ENCODE measurements around the gene PLXNA3.

PLXNA3 gene

GRCh38 chrX:154429711-154430110 lies 28.4 kb upstream of the PLXNA3 start:
- no peak overlapping the region for H3K27ac ChIP-seq
- TF ChIP-seq CTCF (IDR thresholded peaks at IDR 0.05) (no peak), ZFX (IDR thresholded peaks at IDR 0.05; ENCODE audit: borderline replicate concordance) (no peak)

DNA sequence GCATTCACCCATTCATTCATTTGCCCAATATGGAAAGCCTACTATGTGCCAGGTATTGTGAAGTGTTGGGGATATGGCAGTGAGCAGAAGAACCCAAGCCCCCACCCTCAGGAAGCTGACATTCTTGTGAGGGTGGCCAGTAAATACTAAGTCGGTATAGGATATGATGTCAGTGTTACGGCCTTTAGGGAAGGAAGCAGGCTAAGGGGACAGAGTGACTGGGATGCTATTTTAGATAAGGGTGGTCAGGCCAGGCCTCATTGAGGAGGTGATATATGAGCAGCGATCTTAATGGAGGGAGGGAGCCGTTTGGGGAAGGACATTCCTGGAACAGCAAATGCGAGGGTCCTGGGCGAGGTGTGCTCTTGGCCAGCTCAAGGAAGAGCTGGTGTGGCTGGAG lies 27.6 kb upstream of the PLXNA3 start:
- TF ChIP-seq CTCF (IDR thresholded peaks at IDR 0.05): no peak
- no peak for TF ChIP-seq ZFX (IDR thresholded peaks at IDR 0.05; ENCODE audit: borderline replicate concordance)
- H3K27ac ChIP-seq: 0 out of 2 replicates have a peak overlapping the region, but pooled peaks have one; percentile 7

DNA sequence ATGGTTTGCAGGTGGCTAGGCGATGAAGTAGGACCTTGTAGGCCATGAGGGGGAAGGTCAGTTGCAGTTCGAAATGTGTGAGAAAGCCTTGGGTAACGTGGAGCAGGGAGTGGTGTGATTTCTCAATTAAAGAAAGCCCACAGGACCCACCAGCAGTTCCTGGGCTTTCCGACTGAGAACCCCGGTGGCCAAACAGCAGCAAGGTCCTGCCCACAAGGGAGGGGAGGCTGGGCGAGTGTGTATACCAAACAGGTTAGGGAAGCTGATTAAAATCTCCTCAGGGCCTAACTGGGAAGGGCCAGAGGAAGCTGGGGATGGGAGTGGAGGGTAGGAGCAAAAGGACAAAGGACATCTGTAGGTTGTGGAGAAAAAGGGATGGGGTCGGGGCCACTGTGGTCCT lies 27.2 kb upstream of the PLXNA3 start:
- 0 out of 2 replicates have a peak overlapping the region, but pooled peaks have one; percentile 7 for H3K27ac ChIP-seq
- TF ChIP-seq ZFX (IDR thresholded peaks at IDR 0.05; ENCODE audit: borderline replicate concordance) (no peak), CTCF (IDR thresholded peaks at IDR 0.05) (no peak)

DNA sequence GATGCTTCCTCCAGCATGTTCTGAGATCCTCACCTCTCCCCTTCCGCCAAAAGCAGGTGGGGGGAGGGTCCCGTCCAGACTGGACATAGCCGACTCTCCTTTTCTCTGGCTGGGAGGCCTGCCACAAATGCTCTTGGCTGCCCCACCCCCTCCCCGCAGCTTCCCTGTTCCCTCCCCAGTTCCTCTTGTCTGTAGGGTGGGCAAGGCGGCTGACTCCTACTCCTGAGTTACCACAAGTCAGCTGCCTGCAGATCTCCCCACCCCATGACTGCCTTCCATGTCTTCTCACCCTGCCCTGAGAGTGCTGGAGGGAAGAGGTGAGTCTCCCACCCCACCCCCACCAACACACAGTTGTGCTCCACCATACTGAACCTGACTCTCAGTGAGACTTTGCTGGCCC lies 26.7 kb upstream of the PLXNA3 start:
- no peak overlapping the region for H3K27ac ChIP-seq
- TF ChIP-seq ZFX (IDR thresholded peaks at IDR 0.05; ENCODE audit: borderline replicate concordance) (no peak), CTCF (IDR thresholded peaks at IDR 0.05) (no peak)

GRCh38 chrX:154432210-154432609 lies 25.9 kb upstream of the PLXNA3 start:
- H3K27ac ChIP-seq: no peak overlapping the region

DNA sequence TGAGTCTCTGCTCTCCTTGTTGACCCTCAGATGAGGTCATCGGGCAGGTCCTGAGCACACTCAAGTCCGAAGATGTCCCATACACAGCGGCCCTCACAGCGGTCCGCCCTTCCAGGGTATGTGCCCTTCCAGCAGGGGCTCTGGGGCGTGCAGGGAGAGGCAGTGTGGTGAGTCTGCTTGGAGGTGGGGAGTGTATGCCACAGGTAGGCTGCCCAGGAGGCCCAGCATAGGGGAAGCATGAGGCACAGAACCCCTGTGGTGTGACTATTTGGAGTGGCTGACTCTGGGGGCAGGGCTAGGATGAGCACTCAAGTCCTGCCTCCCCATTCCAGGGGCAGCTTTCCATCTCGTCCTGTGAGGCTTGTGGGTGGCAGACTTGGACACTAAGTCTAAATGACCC lies 24.5 kb upstream of the PLXNA3 start:
- TF ChIP-seq ZFX (IDR thresholded peaks at IDR 0.05; ENCODE audit: borderline replicate concordance): no peak
- TF ChIP-seq CTCF (IDR thresholded peaks at IDR 0.05): no peak
- H3K27ac ChIP-seq: no peak overlapping the region

More at GRCh38 chrX:154432210-154432609, 25.9 kb upstream of the PLXNA3 start:
- no peak for TF ChIP-seq CTCF (IDR thresholded peaks at IDR 0.05)

GRCh38 chrX:154434394-154435168 lies 23.5 kb upstream of the PLXNA3 start:
- H3K27ac ChIP-seq: no peak overlapping the region
- TF ChIP-seq CTCF (IDR thresholded peaks at IDR 0.05) (no peak), ZFX (IDR thresholded peaks at IDR 0.05; ENCODE audit: borderline replicate concordance) (no peak)

Data from 22Rv1 (cell line).